ENCODE measurements around the gene MIGA1.
"Not testable (repeated sequence)": the region's sequence is repeated elsewhere in the genome, so short reads cannot be mapped to it uniquely, and the experiment has no call there.

The MIGA1 gene

DNA sequence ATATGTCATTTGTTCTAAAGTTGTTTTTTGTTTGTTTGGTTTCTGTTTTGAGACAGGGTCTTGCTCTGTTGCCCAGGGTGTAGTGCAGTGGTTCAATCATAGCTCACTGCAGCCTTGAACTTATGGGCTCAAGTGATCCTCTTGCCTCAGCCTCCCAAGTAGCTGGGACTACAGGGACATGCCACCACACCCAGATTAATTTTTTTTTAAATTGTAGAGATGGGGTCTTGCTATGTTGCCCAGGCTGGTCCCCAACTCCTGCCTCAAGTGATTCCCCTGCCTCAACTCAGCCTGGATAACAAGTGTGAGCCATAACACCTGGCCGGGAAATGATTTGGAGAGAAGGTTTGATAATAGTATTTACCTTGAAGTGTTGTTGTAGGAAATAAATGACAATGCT, 127.2 kb downstream of the MIGA1 start:
- H3K4me3 ChIP-seq (ENCODE audit: low read length): no peak overlapping the region
- no peak for DNase-seq (ENCODE audit: low read depth)
- TF ChIP-seq, protein P1, sequence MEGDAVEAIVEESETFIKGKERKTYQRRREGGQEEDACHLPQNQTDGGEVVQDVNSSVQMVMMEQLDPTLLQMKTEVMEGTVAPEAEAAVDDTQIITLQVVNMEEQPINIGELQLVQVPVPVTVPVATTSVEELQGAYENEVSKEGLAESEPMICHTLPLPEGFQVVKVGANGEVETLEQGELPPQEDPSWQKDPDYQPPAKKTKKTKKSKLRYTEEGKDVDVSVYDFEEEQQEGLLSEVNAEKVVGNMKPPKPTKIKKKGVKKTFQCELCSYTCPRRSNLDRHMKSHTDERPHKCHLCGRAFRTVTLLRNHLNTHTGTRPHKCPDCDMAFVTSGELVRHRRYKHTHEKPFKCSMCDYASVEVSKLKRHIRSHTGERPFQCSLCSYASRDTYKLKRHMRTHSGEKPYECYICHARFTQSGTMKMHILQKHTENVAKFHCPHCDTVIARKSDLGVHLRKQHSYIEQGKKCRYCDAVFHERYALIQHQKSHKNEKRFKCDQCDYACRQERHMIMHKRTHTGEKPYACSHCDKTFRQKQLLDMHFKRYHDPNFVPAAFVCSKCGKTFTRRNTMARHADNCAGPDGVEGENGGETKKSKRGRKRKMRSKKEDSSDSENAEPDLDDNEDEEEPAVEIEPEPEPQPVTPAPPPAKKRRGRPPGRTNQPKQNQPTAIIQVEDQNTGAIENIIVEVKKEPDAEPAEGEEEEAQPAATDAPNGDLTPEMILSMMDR (IDR thresholded peaks at IDR 0.05; ENCODE audit: insufficient read depth, low read depth, low read length, missing control alignments): no peak

DNA sequence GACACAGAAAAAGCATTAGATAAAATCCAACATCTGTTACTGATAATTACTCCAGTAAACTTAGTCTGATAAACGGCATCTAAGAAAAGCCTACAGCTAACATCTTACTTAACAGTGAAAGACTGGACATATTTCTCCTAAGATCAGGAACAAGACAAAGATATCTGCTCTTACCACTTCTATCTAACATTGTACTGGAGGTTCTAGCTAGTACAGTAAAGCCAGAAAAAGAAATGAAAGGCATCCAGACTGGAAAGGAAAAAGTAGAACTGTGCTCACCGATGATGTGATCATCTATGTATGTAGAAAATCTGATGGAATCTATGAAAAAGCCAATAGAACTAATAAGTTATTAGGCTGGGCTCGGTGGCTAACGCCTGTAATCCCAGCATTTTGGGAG, 130.7 kb downstream of the MIGA1 start:
- no peak overlapping the region for H3K4me3 ChIP-seq (ENCODE audit: low read length)
- DNase-seq (ENCODE audit: low read depth): no peak
- TF ChIP-seq, protein P1 (IDR thresholded peaks at IDR 0.05; ENCODE audit: insufficient read depth, low read depth, low read length, missing control alignments): no peak

DNA sequence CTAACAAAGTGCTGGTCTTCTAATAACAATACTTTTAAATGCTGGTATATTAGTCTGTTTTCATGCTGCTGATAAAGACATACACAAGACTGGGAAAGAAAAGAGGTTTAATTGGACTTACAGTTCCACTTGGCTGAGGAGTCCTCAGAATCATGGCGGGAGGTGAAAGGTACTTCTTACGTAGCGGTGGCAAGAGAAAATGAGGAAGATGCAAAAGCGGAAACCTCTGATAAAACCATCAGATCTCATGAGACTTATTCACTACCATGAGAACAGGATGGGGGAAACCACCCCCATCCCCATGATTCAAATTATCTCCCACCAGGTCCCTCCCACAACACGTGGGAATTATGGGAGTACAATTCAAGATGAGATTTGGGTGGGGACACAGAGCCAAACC, 139.5 kb downstream of the MIGA1 start:
- H3K4me3 ChIP-seq (ENCODE audit: low read length); DNase-seq (ENCODE audit: low read depth): not testable (repeated sequence)

DNA sequence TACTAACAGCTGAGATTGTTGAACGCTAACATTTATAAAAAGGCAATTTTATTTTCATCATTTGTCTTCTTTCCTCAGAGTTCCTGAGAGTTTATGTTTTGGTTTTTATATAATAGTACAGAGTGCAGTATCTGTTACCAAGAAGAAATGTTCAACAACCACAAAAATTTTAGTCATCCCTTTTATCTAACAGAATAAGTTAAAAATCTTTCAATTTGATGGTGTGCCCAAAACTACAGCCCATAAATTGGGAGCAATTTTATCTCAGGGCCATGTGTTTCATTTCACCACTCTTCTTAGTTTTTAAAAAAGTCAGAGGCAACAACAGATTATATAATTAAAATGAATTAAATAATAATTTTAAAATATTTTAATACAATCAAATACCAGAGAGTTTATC, 146.1 kb downstream of the MIGA1 start:
- TF ChIP-seq, protein P1 (IDR thresholded peaks at IDR 0.05; ENCODE audit: insufficient read depth, low read depth, low read length, missing control alignments): no peak
- DNase-seq (ENCODE audit: low read depth): no peak
- no peak overlapping the region for H3K4me3 ChIP-seq (ENCODE audit: low read length)

- H3K4me3 ChIP-seq (ENCODE audit: low read length): no peak overlapping the region
Observed at GRCh38 chr1:77925956-77926355, 146.5 kb downstream of the MIGA1 start.

GRCh38 chr1:77926561-77927357, 147.3 kb downstream of the MIGA1 start:
- DNase-seq (ENCODE audit: low read depth): no peak
- H3K4me3 ChIP-seq (ENCODE audit: low read length): no peak overlapping the region
- TF ChIP-seq, protein P1 (IDR thresholded peaks at IDR 0.05; ENCODE audit: insufficient read depth, low read depth, low read length, missing control alignments): no peak

More at GRCh38 chr1:77925956-77926355, 146.5 kb downstream of the MIGA1 start:
- TF ChIP-seq, protein P1 (IDR thresholded peaks at IDR 0.05; ENCODE audit: insufficient read depth, low read depth, low read length, missing control alignments): no peak
- DNase-seq (ENCODE audit: low read depth): no peak

DNA sequence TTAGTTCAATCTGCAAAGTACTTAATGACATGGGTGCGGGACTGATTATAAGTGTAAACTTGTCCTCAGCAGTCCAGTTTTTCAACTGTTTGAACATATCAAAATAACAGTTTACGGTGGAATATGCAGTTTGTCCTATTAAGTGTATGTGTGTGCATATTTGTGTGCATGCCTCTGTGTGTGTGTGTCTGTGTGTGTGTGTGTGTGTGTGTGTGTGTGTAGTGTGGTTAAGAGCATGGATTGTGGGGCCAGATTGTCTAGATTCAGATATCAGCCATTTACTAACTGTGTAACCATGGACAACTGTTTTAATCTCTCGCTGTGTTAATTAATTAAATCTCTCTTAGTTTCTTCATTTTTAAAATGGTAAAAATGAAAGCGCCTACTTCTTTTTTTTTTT, 148.0 kb downstream of the MIGA1 start:
- H3K4me3 ChIP-seq (ENCODE audit: low read length): no peak overlapping the region
- no peak for DNase-seq (ENCODE audit: low read depth)
- TF ChIP-seq, protein P1 (IDR thresholded peaks at IDR 0.05; ENCODE audit: insufficient read depth, low read depth, low read length, missing control alignments): no peak

Measured in epithelial cell of esophagus (primary cell).